IMR-90 (cell line): ENCODE data around the gene CLUH. TPM values are rescaled to one million over a fixed set of nuclear protein-coding genes. Genes with fewer than 3 reads are reported as not detected.

ENCODE experiments used
- polyA plus RNA-seq, 3 experiments: library from polyadenylated mRNA; depleted of rRNA; stranded (reverse); fragments of >200 nt; gene quantifications; 2 replicates each; pipeline ENCODE4 v1.2.3, GENCODE V29; 2012; ENCODE audit warnings: low replicate concordance in 1 of 3
- total RNA-seq: library from RNA; depleted of rRNA; stranded (reverse); fragments of >200 nt; gene quantifications from 2 replicates; pipeline ENCODE4 v1.2.3, GENCODE V29; 2012
- TF ChIP-seq, protein P1 (sequence below): fragments of 150-350 bp; IDR thresholded peaks from 2 replicates; pipeline ENCODE4 v1.6.1; 2016; ENCODE audit warnings: low read depth, mild to moderate bottlenecking, low read length, moderate library complexity, borderline replicate concordance

CLUH gene
- total and polyA plus RNA-seq, 2 of the 4 experiments (the other 2 are of a cell fraction) = 12.9 to 42.0 TPM

- TF ChIP-seq, protein P1, sequence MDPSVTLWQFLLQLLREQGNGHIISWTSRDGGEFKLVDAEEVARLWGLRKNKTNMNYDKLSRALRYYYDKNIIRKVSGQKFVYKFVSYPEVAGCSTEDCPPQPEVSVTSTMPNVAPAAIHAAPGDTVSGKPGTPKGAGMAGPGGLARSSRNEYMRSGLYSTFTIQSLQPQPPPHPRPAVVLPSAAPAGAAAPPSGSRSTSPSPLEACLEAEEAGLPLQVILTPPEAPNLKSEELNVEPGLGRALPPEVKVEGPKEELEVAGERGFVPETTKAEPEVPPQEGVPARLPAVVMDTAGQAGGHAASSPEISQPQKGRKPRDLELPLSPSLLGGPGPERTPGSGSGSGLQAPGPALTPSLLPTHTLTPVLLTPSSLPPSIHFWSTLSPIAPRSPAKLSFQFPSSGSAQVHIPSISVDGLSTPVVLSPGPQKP = no peak
Measured at GRCh38 chr17:2691069-2691871, 20.3 kb downstream of the CLUH start (continued).
